GM21529 (cell line): Measurements from ENCODE around the gene TCF25.

Source experiments
- ATAC-seq: cut with Tn5 transposase; IDR thresholded peaks from one replicate; pipeline ENCODE4 v1.9.1; 2021; ENCODE audit not compliant: unreplicated experiment

TCF25 gene

GRCh38 chr16:89938175-89938885 lies 64.9 kb downstream of the TCF25 start:
- ATAC-seq = no peak

GRCh38 chr16:89944773-89945172 lies 71.4 kb downstream of the TCF25 start:
- ATAC-seq = no peak

GRCh38 chr16:89945654-89946053 lies 72.3 kb downstream of the TCF25 start:
- ATAC-seq = no peak

GRCh38 chr16:89946515-89946914 lies 73.1 kb downstream of the TCF25 start:
- ATAC-seq = no peak

- no peak for ATAC-seq
Measured at GRCh38 chr16:89949121-89949742, 75.8 kb downstream of the TCF25 start.

DNA sequence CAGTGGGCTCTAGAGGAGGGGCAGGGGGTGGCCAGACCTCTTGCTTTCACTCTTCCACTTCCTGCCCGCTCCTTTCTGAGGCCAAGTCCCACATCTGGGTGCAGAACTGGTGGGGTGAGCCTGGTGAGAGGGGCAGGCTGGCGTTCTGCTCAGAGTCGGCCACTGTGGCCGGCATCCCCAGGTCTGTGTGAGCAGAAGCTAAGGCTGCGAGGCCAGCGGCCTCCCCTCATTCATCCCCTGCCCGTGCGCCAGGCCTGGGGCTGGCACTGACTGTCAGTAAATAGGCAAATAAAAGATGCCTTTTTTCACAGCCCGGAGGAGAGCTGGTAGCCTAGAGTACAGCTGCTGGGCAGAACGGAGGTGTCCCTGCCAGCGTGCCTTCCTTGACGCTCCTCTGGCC lies 76.4 kb downstream of the TCF25 start:
- ATAC-seq = no peak

- no peak for ATAC-seq
Measured at GRCh38 chr16:89951509-89951908, 78.1 kb downstream of the TCF25 start.

DNA sequence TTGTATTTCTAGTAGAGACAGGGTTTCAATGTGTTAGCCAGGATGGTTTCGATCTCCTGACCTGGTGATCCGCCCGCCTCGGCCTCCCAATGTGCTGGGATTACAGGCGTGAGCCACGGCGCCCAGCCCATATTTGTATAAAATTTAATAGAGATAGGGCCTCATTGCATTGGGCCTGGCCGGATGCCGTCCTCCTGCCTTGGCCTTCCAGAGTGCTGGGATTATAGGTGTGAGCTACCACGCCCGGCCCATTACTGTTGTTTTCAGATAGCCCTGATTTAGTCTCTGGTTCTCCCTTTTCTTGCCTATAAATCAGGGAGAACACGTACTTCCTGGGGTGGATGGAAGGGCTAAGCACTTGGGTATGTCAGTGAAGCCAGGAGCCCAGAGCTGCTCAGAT lies 78.7 kb downstream of the TCF25 start:
- ATAC-seq = no peak

DNA sequence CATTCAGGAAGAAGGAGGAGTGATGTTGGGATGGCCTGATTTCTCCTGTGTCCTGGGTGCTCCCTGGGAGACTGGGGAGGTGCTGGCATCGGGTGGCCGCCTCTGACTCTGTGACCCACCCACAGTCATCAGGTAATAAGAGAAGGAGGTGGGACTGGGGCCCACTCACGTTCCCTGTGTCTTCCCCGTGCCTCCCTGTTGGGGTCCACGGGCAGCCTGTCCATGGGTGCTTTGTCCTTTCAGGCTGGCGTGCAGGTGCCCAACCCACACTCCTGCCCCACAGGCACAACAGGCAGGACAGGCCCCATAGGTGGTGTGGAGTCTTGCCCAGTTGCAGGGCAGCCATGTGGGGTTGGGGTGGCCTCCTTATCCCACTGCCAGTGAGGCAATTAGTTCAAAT lies 79.2 kb downstream of the TCF25 start:
- ATAC-seq = no peak

DNA sequence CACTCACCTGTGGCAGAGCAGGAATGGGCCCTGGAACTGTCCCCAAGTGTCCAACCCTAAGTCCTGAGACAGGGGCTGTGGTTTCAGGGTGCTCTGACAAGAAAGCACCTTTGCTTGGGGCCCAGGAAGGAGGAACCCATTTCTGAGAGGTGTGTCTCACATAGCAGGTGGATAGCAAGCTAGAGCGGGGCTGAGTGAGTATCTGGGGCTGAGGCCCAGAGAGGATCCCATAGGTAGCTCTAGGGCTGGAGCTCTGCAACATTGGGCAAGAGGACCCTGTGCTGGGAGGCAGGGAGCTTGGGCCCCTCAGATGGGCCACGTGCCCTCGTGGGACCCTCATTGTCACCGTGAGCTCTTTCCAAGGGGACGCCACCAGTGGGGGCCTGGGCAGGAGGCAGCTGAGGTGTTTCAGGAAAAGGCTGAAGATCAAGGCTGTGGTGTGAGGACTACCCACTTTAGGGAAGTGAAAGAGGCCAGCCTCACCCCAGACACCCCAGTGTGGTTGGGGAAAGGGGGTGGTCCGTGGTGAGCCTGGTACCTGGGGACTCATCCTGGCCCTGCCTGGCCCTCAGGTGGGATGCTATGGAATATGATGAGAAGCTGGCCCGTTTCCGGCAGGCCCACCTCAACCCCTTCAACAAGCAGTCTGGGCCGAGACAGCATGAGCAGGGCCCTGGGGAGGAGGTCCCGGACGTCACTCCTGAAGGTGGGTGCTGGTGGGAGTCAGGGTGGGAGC lies 80.4 kb downstream of the TCF25 start:
- ATAC-seq = peak; percentile 73

- ATAC-seq = no peak
Measured at GRCh38 chr16:89954462-89954861, 81.1 kb downstream of the TCF25 start.

DNA sequence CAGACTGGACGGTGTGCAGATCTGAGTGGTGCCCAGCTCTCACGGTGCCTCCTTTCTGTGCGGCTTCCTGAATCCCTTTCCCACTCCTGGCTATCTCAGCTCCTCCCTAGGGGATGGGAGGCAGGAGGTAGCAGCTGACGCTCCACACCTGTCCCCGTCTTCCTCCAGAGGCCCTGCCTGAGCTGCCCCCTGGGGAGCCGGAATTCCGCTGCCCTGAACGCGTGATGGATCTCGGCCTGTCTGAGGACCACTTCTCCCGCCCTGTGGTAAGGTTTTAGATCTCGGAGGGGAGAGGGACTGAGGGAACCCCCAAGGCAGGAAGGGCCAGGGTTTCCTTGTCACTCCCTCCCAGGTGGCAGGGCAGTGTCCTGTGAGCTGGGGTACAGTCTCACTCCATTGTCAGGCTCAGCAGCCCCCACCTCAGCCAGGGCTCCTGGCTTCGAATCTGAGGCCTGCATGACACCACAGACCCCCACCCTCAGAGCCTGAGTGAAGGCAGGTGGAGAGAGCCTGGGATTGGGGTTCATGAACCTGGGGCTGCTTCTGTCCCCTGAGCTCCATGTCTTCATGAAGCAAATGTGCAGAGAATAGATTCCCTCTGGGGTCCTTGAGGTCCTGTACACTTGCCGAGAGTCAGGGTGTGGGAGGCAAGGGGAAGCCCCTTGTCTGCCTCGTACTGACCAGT lies 81.8 kb downstream of the TCF25 start:
- no peak for ATAC-seq

- no peak for ATAC-seq
Measured at GRCh38 chr16:89956505-89957215, 83.3 kb downstream of the TCF25 start.

- ATAC-seq = no peak
Measured at GRCh38 chr16:89957216-89957785, 83.9 kb downstream of the TCF25 start.

GRCh38 chr16:89958068-89958467 lies 84.7 kb downstream of the TCF25 start:
- no peak for ATAC-seq

- no peak for ATAC-seq
Measured at GRCh38 chr16:89958596-89958995, 85.2 kb downstream of the TCF25 start.

DNA sequence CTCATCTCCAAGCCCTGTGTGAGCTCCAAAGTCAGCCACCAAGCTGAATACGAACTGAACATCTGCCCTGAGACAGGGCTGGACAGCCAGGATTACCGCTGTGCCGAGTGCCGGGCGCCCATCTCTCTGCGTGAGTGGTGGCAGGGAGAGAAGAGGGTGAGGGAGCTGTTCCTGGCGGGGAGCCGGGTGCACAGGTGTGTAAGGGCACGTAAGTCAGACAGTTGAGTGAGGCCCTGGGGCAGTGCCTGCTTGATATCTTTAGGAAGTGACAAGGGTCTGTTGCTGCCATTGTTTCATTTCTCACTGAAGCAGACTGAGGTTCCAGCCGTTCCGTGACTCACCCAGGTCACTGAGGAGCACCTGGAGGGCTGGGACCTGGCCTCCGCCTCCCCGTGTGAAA lies 87.6 kb downstream of the TCF25 start:
- ATAC-seq = no peak
